Stimulated activated CD4-positive, alpha-beta T cell treated with anti-CD3 and anti-CD28 coated beads, Interleukin-4, amount 100 ng/mL, for 24 hours (primary cell): ENCODE data around the gene LAGE3.

Source experiments
- DNase-seq: peaks from one replicate; pipeline ENCODE4 v3.0.0-alpha.2; 2020

LAGE3 gene

DNA sequence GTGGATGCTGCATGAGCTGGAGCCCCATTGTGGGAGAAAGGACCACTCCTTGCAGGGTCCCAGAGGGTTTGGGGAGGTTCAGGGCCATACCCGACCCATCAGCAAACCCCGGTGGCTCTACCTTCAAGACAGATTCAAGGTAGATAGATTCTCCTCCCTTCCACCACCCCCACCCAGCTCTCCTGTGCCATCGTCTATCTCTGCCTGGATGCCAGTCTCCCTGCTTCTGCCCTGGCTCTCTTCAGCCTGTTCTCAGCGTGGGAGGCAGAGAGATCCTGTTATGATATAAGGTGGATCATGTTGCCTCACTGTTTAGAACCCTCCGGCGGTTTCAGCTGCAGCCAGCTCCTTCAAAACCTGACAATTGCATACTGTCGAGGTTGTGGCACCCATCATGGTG lies 5.4 kb downstream of the LAGE3 start:
- no peak for DNase-seq

DNA sequence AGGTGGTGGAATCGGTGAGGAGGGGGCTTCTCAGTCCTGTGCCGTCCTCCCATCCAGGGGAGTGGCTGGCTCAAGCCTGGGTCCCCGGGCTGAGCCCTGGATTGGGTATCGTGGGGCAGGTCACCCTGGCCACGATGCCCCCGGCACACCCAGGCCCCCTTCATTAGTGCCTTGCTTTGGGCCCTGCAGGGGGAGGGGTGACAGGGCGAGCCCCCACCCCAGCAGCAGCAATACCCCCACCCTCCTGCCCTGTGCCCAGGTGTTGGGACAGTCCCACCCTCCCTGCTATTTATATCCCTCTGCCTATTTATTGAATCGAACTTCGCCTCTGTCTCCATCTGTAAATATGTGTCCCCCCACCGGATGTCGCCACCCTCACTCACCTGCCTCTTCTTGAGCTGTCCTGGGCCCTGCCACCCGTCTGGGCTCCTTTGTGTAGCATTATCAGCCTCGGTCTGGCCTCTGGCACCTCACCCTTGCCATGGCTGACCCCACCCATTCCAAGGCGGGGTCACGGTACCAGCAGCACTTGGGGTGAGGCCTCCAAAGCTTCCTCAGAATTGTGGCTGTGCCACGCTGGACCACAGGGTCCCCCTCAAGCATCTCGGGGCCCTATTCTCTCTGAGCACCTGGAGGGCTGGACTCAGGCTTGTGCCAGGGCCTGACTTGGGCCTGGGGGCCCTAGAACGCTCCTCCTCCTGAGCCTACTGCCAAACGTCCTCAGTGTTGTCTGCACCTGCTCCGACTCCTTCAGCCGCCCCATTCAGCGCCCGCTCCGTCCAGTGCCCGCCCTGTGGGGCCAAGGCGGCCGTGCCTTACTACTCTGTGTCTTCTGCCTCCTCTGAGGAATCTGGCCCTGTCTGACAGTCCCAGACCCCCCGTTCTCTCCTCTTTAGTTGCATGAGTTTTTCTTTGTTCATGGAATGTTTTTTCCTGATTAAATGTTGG lies 6.1 kb downstream of the LAGE3 start:
- no peak for DNase-seq

DNA sequence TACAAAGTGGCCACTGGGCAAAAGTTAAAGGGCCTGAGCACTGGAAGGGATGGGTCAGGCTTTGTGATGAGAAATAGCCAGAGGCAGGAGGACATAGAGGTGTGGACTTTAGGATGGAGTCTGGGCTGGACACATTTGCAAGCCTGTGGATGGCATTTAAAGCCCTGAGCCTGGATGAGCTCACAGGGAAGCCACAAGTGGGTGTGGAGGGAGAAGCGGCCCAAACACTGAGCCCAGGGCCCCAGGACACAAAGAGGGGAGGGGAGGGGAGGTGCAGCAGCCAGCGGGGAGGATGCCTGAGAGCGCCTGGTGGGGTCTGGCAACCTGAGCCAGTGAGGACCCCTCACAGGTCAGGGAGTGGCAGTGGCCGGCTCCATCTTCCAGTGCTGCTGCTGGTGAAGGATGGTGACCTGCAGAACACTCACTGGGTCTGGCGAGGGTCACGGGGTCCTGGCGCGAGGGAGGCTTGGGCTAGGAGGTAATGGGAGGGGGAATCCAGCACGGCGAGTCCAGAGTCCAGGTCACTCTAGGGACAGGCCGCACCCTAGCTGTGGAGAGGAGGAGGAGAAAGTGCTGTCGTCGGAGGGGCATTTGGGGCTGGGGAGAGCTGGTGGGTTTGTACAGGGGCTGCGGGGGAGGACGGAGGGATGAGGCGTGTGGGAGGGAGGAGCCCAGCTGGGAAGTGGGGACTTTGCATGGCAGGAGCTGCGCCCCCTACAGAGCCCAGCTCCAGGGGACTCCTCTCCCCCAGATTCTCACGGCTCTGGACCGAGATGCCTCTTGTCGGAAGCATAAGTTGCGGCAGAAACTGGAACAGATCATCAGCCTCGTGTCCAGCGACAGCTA lies 7.0 kb downstream of the LAGE3 start:
- no peak for DNase-seq

DNA sequence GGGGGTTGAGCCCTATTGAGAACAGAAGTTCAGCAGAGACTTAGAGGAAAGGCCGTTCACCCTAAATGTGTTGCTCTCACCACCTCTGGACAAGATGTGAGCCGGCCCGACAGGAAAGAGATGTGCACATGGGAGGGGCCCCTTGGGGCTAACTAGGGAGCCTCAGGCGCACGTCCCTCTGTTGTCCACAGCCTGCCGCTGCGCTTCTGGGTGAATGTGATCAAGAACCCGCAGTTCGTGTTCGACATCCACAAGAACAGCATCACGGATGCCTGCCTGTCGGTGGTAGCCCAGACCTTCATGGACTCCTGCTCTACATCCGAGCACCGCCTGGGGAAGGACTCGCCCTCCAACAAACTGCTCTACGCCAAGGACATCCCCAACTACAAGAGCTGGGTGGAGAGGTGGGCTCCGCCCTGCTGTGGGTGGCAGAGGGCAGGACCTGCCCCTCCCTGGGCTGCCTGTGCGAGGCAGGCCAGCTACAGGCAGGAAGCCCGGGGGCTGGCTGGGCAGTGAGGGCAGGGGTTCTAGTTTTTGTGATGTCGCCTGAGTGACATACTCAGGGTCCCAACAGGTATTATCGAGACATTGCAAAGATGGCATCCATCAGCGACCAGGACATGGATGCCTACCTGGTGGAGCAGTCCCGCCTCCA lies 8.0 kb downstream of the LAGE3 start:
- DNase-seq: no peak

DNA sequence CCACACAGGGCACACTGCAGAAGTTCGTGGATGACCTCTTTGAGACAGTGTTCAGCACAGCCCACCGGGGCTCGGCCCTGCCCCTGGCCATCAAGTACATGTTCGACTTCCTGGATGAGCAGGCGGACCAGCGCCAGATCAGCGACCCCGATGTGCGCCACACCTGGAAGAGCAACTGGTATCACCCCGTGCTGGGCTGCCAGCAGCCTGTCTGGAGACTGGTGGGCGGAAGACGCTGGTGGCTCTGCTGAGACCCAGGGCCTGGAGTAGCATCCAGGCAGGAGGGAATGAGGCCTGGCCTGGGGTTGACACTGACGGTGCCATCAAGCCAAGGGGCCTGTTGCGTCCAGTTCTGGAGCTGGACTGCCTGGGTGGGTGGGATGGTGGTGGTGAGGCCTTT lies 8.6 kb downstream of the LAGE3 start:
- no peak for DNase-seq

DNA sequence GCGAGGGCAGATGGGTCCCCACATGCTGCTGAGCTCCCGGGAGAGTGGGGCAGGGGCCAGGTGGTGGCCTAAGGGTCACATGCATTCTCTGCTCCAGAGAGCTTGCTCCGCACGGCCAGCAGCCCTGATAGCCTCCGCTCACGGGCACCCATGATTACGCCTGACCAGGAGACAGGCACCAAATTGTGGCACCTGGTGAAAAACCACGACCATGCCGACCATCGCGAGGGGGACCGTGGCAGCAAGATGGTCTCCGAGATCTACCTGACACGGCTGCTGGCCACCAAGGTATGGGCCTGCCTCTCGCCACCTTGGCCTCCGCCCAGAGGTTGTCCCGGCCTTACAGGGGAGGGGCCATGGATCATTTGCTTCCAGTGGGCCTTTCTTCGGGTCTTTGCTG lies 9.2 kb downstream of the LAGE3 start:
- DNase-seq: no peak

DNA sequence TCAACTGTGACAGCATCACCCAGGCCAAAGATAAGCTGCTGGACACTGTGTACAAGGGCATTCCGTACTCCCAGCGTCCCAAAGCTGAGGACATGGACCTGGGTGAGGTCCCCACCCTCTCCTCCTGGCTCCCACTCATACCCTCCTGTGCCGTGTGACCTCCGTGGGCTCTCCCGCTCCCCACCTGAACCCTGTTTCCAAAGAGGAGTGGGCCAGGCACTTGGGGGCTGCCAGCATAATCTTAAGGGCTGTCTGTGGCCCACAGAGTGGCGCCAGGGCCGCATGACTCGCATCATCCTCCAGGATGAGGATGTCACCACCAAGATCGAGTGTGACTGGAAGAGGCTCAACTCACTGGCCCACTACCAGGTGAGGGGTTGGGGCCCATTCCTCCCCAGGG lies 10.0 kb downstream of the LAGE3 start:
- no peak for DNase-seq

DNA sequence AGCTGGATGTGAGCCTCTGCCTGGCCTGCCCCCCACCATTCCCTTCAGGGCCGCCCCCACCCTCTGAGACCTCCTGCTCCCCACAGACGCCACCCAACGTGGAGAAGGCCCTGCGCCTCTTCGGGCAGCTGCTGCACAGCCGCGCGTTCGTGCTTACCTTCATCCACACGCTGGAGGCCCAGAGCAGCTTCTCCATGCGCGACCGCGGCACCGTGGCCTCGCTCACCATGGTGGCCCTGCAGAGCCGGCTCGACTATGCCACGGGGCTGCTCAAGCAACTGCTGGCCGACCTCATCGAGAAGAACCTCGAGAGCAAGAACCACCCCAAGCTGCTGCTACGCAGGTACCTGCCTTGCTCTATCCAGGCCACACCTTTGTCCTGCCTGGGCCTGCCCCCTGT lies 10.9 kb downstream of the LAGE3 start:
- DNase-seq: no peak

DNA sequence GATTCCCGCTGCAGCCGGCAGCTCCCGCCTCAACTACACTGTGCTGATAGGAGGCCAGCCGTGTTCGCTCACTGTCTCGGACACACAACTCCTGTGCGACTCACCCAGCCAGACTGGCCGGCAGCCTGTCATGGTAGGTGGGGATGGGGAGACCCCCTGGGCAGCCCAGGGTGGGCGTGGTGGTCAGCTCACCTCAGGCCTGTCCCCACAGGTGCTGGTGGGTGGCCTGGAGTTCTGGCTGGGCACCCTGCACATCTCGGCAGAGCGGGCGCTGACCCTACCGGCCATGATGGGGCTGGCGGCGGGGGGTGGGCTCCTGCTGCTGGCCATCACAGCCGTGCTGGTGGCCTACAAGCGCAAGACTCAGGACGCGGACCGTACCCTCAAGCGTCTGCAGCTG lies 11.5 kb downstream of the LAGE3 start:
- no peak for DNase-seq

DNA sequence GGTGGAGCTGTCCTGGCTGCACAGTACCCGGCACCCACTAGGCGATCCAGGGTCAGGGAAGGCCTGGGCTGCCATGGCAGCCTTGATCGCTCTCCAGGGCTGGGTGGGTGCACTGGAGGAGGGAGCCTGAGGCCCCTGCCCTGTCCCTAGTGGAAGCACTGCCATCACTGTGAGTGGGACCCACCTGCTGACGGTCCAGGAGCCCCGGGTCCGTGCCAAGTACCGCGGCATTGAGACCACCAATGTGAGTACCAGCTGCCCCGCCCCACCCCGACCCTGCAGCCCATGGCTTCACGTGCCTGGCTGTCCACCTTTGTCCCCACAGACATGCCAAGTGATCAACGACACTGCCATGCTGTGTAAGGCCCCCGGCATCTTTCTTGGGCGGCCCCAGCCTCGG lies 12.2 kb downstream of the LAGE3 start:
- DNase-seq: no peak

DNA sequence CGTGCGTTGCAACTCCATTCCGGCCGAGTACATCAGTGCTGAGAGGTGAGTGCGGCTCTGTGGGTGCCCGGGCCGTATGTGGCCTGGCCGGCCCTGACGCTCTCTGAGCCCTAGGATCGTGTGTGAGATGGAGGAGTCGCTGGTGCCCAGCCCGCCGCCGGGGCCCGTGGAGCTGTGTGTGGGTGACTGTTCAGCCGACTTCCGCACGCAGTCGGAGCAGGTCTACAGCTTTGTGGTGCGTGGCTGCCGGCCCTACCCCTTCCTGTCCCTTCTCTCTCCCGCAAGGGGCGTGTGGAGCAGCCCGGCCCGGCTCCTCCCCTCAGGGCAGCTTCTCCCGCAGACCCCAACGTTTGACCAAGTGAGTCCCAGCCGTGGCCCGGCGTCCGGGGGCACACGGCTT lies 13.0 kb downstream of the LAGE3 start:
- DNase-seq: no peak

DNA sequence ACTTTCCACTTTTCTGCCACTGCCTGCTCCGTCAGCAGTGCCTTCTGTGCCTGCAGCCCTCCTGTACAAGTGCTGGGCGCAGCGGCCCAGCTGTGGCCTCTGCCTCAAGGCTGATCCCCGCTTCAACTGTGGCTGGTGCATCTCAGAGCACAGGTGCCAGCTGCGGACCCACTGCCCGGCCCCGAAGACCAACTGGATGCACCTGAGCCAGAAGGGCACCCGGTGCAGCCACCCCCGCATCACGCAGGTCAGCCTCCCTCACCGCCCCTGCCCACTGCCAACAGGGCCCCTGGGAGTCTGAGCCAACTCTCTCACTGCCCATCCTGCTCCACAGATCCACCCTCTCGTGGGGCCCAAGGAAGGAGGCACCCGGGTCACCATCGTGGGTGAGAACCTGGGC lies 13.5 kb downstream of the LAGE3 start:
- no peak for DNase-seq

DNA sequence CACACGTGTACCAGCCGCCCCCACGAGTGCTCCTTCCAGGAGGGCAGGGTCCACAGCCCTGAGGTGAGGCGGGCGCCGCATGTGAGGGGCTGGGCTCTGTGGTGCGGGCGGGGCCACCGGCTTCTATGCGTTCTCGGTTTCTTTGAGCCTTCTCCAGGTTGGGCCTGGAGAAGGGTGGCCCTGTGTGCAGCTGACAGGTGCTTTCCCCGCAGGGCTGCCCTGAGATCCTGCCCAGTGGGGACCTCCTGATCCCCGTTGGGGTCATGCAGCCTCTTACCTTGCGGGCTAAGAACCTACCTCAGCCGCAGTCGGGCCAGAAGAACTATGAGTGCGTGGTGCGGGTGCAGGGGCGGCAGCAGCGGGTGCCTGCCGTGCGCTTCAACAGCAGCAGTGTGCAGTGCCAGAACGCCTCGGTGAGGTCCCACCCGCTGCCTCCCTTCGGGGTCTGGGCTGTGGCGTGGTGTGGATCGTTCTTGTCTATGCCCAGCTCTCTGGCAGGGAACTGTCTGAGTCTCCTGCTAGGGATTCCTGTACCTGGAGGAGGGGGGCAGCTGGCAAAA lies 14.2 kb downstream of the LAGE3 start:
- no peak for DNase-seq

DNA sequence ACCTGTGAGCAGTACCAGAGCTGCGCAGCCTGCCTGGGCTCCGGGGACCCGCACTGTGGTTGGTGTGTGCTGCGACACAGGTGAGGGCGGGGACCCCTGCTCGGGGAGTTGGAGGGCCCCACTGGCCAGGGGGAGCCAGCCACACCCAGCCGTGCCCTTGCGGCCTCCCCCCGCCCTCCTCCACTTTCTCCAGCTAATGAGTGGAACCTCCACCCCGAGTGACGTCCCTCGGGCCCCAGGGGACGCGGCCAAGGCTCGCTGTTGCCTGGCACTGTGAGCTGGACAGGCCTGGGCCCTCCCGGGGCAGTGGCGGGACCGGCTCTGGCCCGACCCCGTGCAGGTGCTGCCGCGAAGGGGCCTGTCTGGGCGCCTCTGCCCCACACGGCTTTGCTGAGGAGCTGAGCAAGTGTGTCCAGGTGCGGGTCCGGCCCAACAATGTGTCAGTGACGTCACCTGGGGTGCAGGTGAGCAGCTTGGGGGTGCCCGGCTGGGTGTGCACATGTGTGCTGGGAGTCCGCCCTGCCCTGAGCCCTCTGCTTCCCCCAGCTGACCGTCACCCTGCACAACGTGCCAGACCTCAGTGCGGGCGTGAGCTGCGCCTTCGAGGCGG lies 15.4 kb downstream of the LAGE3 start:
- no peak for DNase-seq

DNA sequence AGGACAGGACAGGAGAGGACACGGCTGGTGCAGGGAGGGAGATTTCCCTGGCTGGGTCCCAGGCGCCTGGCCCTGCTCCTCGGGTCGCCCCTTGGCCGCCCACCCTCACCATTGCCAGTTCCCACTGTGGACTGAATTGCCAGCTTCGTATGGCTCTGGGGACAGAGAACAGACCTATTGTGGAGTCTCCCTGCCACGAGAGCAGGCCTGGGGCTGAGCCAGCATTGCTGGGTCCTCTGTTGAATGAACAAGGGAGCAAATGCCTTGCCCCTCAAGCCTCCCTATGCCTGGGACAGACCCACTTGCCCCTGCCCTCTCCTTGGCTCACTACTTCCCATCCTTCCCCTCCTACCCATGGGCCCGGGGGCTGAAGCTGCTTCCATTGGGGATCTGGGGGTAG lies 16.7 kb downstream of the LAGE3 start:
- no peak for DNase-seq

DNA sequence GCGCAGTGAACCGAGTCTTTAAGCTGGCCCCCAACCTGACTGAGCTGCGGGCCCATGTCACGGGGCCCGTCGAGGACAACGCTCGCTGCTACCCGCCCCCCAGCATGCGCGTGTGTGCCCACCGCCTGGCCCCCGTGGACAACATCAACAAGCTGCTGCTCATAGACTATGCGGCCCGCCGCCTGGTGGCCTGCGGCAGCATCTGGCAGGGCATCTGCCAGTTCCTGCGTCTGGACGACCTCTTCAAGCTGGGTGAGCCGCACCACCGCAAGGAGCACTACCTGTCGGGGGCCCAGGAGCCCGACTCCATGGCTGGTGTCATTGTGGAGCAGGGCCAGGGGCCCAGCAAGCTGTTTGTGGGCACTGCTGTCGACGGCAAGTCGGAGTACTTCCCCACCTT lies 18.8 kb downstream of the LAGE3 start:
- DNase-seq: no peak

DNA sequence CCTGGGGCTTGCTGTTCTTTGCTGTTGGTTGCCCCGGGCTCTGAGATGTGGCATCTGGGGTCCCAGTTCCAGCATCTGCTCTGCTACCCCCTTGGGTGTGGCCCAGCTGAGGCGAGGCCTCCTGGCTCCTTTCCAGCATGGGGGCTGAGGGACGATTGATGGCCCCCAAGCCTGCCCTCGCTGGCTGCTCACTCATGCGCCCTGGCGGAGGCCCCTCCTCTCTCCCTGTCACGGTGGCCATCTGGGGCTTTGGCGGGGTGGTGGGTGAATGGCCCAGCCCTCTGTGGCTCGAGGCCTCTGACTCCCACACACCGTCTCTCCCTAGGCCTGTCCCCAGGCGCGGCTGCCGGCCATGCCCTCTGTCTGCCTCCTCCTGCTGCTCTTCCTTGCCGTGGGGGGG lies 19.2 kb downstream of the LAGE3 start:
- DNase-seq: no peak

DNA sequence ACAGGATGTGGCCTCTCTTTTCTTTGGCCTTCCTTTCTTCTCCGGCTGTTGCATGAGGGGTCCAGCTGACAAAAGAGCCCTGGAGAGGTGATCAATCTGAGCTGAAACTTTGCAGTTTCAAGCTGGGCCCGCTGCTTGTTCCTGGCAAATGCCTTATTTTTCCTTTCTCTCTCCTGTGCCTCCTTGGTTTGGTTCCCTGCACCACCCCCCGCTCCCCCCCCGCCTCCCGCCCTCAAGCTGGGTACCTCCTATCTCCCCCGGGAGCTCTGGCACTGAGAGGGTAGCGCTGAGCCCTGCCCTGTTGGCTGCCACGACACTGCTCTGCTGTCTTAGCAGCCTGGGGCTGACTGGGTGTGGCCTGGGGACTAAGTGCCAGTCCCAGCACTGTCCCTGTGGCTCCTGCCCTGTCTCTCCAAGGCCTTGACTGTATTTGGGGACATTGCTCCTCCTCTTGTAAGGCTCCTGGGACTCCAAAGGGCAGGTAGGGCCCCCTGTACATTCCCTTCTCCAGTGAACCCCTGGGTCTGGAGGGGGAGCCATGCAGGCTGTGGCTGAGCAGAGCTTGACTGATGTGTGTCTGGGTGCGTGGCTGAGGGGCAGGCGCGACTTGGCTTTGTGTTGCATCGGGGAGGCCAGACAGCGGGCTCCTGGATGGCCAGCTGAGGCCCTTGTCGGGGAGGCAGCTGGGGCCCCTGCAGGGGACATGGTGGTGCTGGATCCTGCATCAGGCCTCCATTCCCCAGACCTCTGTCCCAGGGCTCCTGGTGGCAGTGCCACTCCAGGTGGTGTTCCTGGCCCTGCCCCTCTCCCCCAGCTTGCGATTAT lies 19.9 kb downstream of the LAGE3 start:
- DNase-seq: no peak

DNA sequence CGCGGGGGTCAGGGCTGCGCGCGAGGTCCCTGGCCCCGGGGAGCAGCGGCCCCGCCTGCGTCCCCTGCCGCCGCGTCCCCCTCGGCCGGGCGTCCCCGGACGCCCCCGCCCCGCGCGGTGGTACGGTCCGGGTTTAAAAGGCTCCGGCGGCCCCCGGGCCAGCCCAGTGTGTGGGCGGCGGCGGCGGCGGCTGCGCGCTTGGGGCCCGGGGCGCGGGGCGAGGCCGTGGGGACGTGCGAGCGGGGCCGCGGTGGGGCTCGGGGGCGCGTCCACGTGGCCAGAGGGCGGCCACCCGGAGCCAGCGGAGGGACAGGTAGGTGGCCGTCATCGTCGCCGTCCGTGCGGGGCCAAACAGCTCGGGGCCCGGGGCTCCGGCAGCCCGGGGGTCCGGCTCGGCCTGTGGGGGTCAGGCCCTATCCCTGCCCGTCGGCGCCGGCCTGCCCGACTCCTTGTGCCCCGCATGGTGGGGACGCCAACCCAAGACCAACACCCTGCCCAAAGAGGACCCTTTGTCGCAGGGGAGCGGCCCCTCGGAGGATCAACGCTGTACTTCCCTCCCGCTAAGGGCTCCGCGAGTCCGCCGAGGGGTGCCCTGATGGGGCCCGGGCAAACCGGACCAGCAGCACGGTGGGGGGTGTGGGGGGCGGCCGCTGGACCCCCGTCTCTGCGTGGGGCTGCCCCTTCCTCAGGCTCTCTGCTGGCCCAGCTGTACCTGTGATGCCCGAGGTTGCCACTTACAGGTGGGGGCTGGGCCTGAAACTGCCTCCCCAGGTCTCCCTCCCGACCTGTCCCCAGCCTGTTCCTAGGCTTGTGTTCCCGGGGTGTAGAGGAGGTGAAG lies 20.7 kb downstream of the LAGE3 start, which contains the start of gene PLXNA3:
PLXNA3 (plus strand) TSS at position 166 of the 838 bp plus-strand sequence. CDS start 1,903 bp downstream, outside the sequence.
- peak; percentile 60 for DNase-seq

DNA sequence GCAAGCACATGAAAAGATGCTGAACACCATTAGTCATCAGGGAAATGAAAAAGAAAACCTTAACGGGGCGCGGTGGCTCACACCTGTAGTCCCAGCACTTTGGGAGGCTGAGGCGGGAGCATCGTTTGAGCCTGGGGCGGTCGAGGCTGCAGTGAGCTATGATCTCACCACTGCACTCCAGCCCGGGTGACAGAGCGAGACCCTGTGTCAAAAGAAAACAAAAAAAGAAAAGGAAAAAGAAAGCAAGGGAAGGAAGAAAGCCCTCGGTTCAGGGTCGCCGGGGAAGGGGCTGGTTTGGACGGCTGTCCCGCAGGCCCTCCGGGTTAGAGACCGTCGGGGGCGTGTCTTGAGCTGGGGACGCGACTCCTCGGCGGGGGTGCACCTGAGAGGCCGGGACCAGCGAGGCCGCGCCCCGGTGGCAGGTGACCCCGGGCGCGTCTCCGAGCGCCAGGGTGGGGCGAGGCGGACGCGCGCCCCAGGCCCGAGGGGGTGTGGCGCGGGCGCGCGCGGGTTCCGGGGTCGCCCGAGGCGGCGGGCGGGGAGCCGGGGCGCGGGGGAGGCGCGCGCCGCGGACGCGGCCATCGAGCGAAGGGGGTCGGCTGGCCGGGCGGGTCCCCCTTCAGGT lies 21.5 kb downstream of the LAGE3 start:
- peak; percentile 36 for DNase-seq
